Hepatocyte (in vitro differentiated cells): ENCODE data around the gene TNP2. TPM values are rescaled to one million over a fixed set of nuclear protein-coding genes. Genes with fewer than 3 reads are reported as not detected.

ENCODE experiments used
- DNase-seq: peaks from one replicate; pipeline ENCODE4 v3.0.0-alpha.2; 2016; ENCODE audit warnings: low spot score
- H2AFZ ChIP-seq: fragments of 200-600 bp; sonication (generic); 2 replicates; pipeline ENCODE4 v1.6.0; 2016; ENCODE audit warnings: antibody characterized with exemption, mild to moderate bottlenecking
- H3K27ac ChIP-seq: fragments of 200-600 bp; sonication (generic); 2 replicates; pipeline ENCODE4 v1.5.1; 2016; ENCODE audit warnings: mild to moderate bottlenecking
- H3K27me3 ChIP-seq: fragments of 200-600 bp; sonication (generic); 2 replicates; pipeline ENCODE4 v1.6.1; 2016
- H3K36me3 ChIP-seq: fragments of 200-600 bp; sonication (generic); replicated peaks from 2 replicates; pipeline ENCODE4 v1.5.1; 2016; ENCODE audit warnings: low read depth; ENCODE audit not compliant: insufficient read depth
- H3K4me1 ChIP-seq: fragments of 200-600 bp; sonication (generic); 2 replicates; pipeline ENCODE4 v1.5.1; 2016; ENCODE audit warnings: mild to moderate bottlenecking, moderate library complexity; ENCODE audit not compliant: insufficient read depth
- H3K4me2 ChIP-seq: fragments of 200-600 bp; sonication (generic); 2 replicates; pipeline ENCODE4 v1.6.0; 2016
- H3K4me3 ChIP-seq: fragments of 200-600 bp; sonication (generic); 2 replicates; pipeline ENCODE4 v1.5.1; 2016; ENCODE audit warnings: mild to moderate bottlenecking
- H3K79me2 ChIP-seq: fragments of 200-600 bp; sonication (generic); 2 replicates; pipeline ENCODE4 v1.6.0; 2017; ENCODE audit warnings: mild to moderate bottlenecking
- H3K9me2 ChIP-seq: fragments of 200-600 bp; sonication (generic); replicated peaks from 2 replicates; pipeline ENCODE4 v1.6.0; 2017; ENCODE audit warnings: mild to moderate bottlenecking; ENCODE audit not compliant: insufficient read depth
- H3K9me3 ChIP-seq: fragments of 200-600 bp; sonication (generic); 2 replicates; pipeline ENCODE4 v1.5.1; 2016; ENCODE audit warnings: low read depth, mild to moderate bottlenecking
- H4K20me1 ChIP-seq: fragments of 200-600 bp; sonication (generic); 2 replicates; pipeline ENCODE4 v1.6.0; 2016; ENCODE audit warnings: mild to moderate bottlenecking; ENCODE audit not compliant: insufficient read depth, poor library complexity, severe bottlenecking
- EZH2 ChIP-seq: fragments of 200-600 bp; sonication (generic); IDR thresholded peaks from 2 replicates; pipeline ENCODE4 v1.6.1; 2016; ENCODE audit warnings: antibody characterized with exemption, mild to moderate bottlenecking, borderline replicate concordance
- EZH2phosphoT487 ChIP-seq: fragments of 200-600 bp; sonication (generic); IDR thresholded peaks from one replicate; pipeline ENCODE4 v1.6.1; 2018; ENCODE audit warnings: antibody characterized with exemption, mild to moderate bottlenecking, low read depth, moderate library complexity; ENCODE audit not compliant: unreplicated experiment, severe bottlenecking
- WGBS: methylation state at CpG from one replicate; pipeline ENCODE4 v1.1.6; 2016; ENCODE audit warnings: low lambda C conversion rate; ENCODE audit errors: missing lambda C conversion rate; 5-methylcytosine and 5-hydroxymethylcytosine counted together
- polyA plus RNA-seq: library from polyadenylated mRNA; unstranded; fragments of >200 nt; fragmentation: Nextera tagmentation; extraction: Ambion mirVana; gene quantifications from 2 replicates; pipeline ENCODE4 v1.2.1, GENCODE V29; 2016
- total RNA-seq: library from RNA; depleted of rRNA; stranded (reverse); fragments of >200 nt; gene quantifications from 2 replicates; pipeline ENCODE4 v1.2.3, GENCODE V29; 2014
- TF ChIP-seq, protein P1 (sequence below): fragments of 200-600 bp; sonication (generic); IDR thresholded peaks from 2 replicates; pipeline ENCODE4 v1.5.1; 2016; ENCODE audit warnings: antibody characterized with exemption, mild to moderate bottlenecking; ENCODE audit not compliant: poor library complexity

TNP2 gene
- total and polyA plus RNA-seq, 2 experiments from 2014 or later = not detected

DNA sequence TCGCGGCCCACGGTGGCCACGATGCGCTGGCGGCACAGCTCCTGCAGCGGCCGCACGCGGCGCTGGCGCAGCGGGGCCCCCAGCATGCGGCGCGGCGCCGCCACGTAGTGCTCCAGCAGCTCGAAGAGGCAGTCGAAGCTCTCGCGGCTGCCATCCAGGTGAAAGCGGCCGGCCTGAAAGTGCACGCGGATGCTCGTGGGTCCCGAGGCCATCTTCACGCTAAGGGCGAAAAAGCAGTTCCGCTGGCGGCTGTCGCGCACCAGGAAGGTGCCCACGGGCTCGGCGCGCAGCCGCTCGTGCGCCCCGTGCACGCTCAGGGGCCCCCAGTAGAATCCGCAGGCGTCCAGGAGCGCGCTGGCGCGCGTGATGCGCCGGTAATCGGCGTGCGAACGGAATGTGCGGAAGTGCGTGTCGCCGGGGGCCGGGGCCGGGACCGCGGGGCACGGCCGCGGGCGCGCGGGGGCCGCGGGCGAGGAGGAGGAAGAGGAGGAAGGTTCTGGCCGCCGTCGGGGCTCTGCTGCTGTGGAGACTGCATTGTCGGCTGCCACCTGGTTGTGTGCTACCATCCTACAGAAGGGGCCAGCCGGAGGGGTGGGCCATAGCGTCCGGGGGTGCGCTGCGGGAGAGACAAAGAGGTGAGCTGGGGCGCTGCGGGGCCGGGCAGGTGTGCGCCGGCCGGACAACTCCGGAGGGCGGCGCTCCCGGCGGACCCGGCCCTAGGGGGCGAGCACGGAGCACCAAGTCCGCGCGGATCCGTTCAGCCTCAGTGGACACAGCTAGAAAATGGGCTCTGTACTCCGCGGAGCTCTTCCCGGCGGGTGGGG, 14.0 kb downstream of the TNP2 start:
- H3K9me2 ChIP-seq = no peaks in the 10 kb centered on the region
- H3K27ac ChIP-seq = peak overlapping the region; percentile 91
- WGBS = 1% methylated on average over 67 of the region's 105 CpGs

DNA sequence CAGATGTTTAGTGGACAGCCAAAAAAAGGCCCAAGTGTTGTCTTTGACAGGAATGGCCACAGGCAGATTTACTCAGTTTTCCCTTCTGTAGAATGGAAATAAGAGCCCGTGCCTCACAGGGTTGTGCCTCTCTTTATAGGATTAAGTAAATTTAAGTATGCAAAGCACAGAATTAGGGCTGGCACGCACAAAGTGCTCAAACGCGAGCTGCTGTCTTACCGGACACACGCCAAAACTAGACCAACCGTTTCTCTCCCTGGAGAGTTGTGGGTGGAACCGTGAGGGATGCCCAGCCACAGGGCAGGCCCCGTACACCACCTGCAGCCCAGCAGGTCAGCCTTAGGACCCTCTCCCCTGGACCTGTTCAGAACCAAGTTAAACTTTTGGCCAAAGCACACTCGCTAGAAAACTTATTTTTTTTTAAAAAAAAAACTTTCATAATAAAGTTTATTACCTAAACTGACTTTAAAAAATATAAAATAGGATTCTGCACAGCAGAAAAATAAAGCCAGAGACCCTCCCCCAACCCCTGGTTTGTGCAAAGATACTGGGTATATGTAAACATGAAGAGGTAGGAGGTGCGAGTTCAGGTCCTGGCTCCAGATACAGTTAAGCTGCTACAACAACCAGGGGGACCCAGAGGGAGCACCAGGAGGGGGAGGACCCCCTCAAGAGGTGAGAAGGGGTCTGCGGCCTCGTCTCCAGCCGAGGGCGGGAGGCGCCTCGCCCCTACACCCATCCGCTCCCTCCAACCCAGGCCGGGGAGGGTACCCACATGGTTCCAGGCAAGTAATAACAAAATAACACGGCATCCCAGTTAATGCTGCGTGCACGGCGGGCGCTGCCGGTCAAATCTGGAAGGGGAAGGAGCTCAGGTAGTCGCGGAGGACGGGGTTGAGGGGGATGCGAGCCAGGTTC, 14.9 kb downstream of the TNP2 start:
- Histone ChIP-seq H3K79me2 (peaks cover 31% of the 10 kb centered on the region), H3K4me2 (peak overlapping the region; percentile 98), H3K4me1 (peaks cover 14% of the 10 kb centered on the region), H3K27me3 (no peaks in the 10 kb centered on the region), H4K20me1 (peaks cover 35% of the 10 kb centered on the region), H3K36me3 (no peaks in the 10 kb centered on the region), H3K9me2 (no peaks in the 10 kb centered on the region), H3K4me3 (peak overlapping the region; percentile 99), H3K9me3 (no peaks in the 10 kb centered on the region), H2AFZ (no peak overlapping the region), H3K27ac (peak overlapping the region; percentile 91)
- no peak for DNase-seq
- WGBS = 32% methylated on average over 29 of the region's 29 CpGs
- no peak for TF ChIP-seq EZH2
- no peak for TF ChIP-seq EZH2phosphoT487
- TF ChIP-seq, protein P1, sequence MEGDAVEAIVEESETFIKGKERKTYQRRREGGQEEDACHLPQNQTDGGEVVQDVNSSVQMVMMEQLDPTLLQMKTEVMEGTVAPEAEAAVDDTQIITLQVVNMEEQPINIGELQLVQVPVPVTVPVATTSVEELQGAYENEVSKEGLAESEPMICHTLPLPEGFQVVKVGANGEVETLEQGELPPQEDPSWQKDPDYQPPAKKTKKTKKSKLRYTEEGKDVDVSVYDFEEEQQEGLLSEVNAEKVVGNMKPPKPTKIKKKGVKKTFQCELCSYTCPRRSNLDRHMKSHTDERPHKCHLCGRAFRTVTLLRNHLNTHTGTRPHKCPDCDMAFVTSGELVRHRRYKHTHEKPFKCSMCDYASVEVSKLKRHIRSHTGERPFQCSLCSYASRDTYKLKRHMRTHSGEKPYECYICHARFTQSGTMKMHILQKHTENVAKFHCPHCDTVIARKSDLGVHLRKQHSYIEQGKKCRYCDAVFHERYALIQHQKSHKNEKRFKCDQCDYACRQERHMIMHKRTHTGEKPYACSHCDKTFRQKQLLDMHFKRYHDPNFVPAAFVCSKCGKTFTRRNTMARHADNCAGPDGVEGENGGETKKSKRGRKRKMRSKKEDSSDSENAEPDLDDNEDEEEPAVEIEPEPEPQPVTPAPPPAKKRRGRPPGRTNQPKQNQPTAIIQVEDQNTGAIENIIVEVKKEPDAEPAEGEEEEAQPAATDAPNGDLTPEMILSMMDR = peak; percentile 9

More for the DNA sequence above, 14.0 kb downstream of the TNP2 start:
- Histone ChIP-seq H3K4me3 (peak overlapping the region; percentile 99), H3K36me3 (no peaks in the 10 kb centered on the region), H3K79me2 (peaks cover 31% of the 10 kb centered on the region), H3K4me1 (peaks cover 14% of the 10 kb centered on the region), H4K20me1 (peaks cover 35% of the 10 kb centered on the region), H2AFZ (peak overlapping the region; percentile 62), H3K9me3 (no peaks in the 10 kb centered on the region), H3K27me3 (no peaks in the 10 kb centered on the region), H3K4me2 (peak overlapping the region; percentile 98)
- TF ChIP-seq, protein P1 = no peak
- TF ChIP-seq EZH2 (no peak), EZH2phosphoT487 (no peak)
- DNase-seq = peak; percentile 82

DNA sequence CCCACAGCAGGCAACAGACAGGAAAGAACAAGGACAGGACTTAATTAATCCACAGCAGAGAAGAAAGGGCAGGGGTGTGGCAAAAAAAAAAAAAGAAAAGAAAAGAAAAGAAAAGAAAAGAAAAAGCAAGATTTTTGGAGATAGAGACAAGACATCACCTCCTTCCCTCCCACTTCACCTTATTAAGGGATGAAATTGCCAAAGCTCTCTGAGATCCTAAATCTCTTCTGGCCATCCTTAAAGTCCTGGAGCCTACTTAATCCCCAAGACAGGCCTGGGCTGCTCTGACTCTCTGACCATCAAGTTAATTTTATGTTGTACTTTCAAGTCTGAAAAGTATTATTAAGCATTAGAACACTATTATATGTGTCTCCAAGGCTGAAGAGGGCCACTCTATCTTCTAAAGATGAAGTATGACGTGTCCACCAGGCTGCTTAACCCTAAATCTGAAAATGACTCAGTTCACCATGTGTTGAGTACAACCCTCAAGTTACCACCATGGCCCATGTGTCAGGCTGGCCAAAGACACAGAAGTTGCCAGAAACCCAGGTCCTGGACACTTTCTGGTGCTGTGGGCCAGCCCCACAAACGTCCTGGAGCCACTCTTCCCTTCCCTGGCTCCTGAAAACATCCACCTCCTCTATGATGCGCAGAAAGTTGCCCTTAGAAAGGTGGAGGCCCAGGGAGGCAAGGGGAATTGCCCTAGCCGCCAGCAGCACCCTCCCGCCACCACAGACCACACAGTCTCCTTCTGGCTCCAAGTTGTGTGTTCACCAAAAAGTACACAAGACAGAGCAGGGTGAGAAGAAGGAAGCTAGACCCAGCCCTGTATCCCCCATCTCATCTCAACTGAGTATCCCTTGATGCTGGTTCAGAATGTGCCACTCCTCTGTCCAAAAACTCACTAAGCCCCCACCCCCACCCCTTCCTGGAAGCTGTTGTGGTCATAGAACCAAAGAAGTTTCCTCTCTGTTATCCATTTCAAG, 15.8 kb downstream of the TNP2 start:
- no peak overlapping the region for H2AFZ ChIP-seq
- DNase-seq = no peak
- H3K27me3 ChIP-seq = no peaks in the 10 kb centered on the region
- peaks cover 12% of the 10 kb centered on the region for H3K4me1 ChIP-seq
- H3K4me3 ChIP-seq = peak overlapping the region; percentile 99
- peaks cover 35% of the 10 kb centered on the region for H4K20me1 ChIP-seq
- no peaks in the 10 kb centered on the region for H3K36me3 ChIP-seq
- 74% methylated on average over 5 of the region's 5 CpGs for WGBS
- TF ChIP-seq, protein P1 = no peak
- TF ChIP-seq EZH2 (no peak), EZH2phosphoT487 (no peak)
- H3K9me3 ChIP-seq = no peaks in the 10 kb centered on the region
- peaks cover 31% of the 10 kb centered on the region for H3K79me2 ChIP-seq
- peak overlapping the region; percentile 98 for H3K4me2 ChIP-seq
- H3K27ac ChIP-seq = no peak overlapping the region
- no peaks in the 10 kb centered on the region for H3K9me2 ChIP-seq
